Left lung (tissue), 10 donors: ENCODE data around the gene CXXC5. TPM values are rescaled to one million over a fixed set of nuclear protein-coding genes. Genes with fewer than 3 reads are reported as not detected.
"Not testable (repeated sequence)": the region's sequence is repeated elsewhere in the genome, so short reads cannot be mapped to it uniquely, and the experiment has no call there.

Experiments used
- ATAC-seq: fragments of 200-7000 bp; cut with Tn5 transposase; one replicate; pipeline ENCODE4 v1.9.1; 2020; ENCODE audit warnings: moderate library complexity
- DNase-seq, 4 donors: peaks; one replicate each; pipeline ENCODE4 v3.0.0-alpha.2; 2013 to 2020
- H3K27ac ChIP-seq, 2 donors: fragments of 200-600 bp; sonication (generic) in 1 of 2; one replicate each; pipeline versions ENCODE4 v1.5.0 to v1.8.0; 2020 to 2021
- H3K27me3 ChIP-seq, 2 donors: fragments of 200-600 bp; sonication (generic) in 1 of 2; one replicate each; pipeline versions ENCODE4 v1.5.0 to v1.8.0; 2020 to 2021
- H3K36me3 ChIP-seq, 2 donors: fragments of 200-600 bp; sonication (generic) in 1 of 2; one replicate each; pipeline versions ENCODE4 v1.5.0 to v1.8.0; 2020 to 2021
- H3K4me1 ChIP-seq, 2 donors: fragments of 200-600 bp; one replicate each; pipeline ENCODE4 v1.8.0; 2021
- H3K4me3 ChIP-seq, 2 donors: fragments of 200-600 bp; sonication (generic) in 1 of 2; one replicate each; pipeline versions ENCODE4 v1.5.0 to v1.8.0; 2020 to 2021; ENCODE audit warnings: mild to moderate bottlenecking in 1 of 2
- H3K9me3 ChIP-seq, 2 donors: fragments of 200-600 bp; sonication (generic) in 1 of 2; one replicate each; pipeline versions ENCODE4 v1.5.0 to v1.8.0; 2020 to 2021
- intact Hi-C, 2 donors: fragments of 100-400 bp; cut with DNase I; formaldehyde crosslinking; loops; one replicate each; pipeline versions ENCODE4 v1.11.2 to v1.14.2; 2022
- polyA plus RNA-seq, 6 donors: library from polyadenylated mRNA; unstranded; fragments of 120-200 nt; gene quantifications; one replicate each; pipeline ENCODE4 v1.2.1, GENCODE V29; 2013; ENCODE audit not compliant: insufficient read length in 6 of 6
- total RNA-seq, 2 donors: library from RNA; stranded (reverse); fragmentation: NEBNext Ultra II Directional; extraction: Animal tissue kit (Norgen Biotek cat#: 25700); gene quantifications; one replicate each; pipeline ENCODE4 v1.2.1, GENCODE V29; 2021
- TF ChIP-seq, protein P1 (sequence below), 2 donors: fragments of 200-600 bp; sonication (generic) in 1 of 2; IDR thresholded peaks; one replicate each; pipeline versions ENCODE4 v1.5.0 to v1.8.0; 2021; ENCODE audit warnings: antibody characterized with exemption in 2 of 2
- donor health status: DM: no; HTN: yes; CAD: no.
- donor health status: DM: no; HTN: no; CAD: no.

The CXXC5 gene
- total and polyA plus RNA-seq, 8 donors: 24.5 to 53.5 (median 40.9) TPM

DNA sequence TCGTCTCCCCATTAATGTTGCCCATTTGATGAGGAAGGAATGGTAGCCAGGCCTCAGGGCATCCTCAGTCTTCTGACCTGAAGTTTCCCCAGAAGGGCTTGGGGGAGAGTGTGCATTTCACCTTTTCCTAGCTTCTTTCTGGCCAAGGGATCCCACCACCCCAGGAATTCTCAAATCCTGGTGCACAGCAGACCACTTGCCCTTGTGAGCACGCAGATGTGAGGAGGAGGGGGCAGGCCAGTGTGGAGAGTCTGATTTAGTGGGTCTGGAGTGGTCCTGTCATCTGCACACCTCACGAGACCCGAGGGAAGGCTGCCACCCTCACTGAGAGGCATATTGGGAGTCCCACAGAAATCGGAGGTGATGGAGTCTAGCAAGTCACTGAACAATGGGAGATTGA, 64.3 kb downstream of the CXXC5 start:
- H3K4me3 ChIP-seq: no peak overlapping the region
- ATAC-seq (no peak), DNase-seq (no peak)
- intact Hi-C loops: no loop called here
- no peak overlapping the region for H3K27ac ChIP-seq
- TF ChIP-seq, protein P1, sequence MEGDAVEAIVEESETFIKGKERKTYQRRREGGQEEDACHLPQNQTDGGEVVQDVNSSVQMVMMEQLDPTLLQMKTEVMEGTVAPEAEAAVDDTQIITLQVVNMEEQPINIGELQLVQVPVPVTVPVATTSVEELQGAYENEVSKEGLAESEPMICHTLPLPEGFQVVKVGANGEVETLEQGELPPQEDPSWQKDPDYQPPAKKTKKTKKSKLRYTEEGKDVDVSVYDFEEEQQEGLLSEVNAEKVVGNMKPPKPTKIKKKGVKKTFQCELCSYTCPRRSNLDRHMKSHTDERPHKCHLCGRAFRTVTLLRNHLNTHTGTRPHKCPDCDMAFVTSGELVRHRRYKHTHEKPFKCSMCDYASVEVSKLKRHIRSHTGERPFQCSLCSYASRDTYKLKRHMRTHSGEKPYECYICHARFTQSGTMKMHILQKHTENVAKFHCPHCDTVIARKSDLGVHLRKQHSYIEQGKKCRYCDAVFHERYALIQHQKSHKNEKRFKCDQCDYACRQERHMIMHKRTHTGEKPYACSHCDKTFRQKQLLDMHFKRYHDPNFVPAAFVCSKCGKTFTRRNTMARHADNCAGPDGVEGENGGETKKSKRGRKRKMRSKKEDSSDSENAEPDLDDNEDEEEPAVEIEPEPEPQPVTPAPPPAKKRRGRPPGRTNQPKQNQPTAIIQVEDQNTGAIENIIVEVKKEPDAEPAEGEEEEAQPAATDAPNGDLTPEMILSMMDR (IDR thresholded peaks at IDR 0.05): no peak
- no peaks in the 10 kb centered on the region for H3K36me3 ChIP-seq
- H3K4me1 ChIP-seq: peaks cover 22 to 37% of the 10 kb centered on the region in 2 donors
- H3K27me3 ChIP-seq: peaks cover 5 to 47% of the 10 kb centered on the region in 2 donors
- H3K9me3 ChIP-seq: no peaks in the 10 kb centered on the region

DNA sequence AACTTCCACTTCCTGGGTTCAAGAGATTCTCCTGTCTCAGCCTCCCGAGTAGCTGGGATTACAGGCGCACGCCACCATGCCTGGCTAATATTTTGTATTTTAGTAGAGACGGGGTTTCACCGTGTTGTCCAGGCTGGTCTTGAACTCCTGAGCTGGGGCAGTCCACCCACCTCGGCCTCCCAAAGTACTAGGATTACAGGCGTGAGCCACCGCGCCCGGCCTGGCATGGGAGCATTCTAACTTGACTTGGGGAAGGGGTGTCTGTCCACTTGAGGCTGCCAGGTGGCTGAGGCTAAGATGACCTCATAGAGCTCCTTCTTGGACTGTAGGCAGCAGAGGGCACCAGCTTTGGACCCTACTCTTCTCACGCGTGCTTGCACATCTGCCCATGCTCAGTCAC, 65.7 kb downstream of the CXXC5 start:
- H3K36me3 ChIP-seq, H3K27ac ChIP-seq, intact Hi-C loops, ATAC-seq, DNase-seq, H3K4me3 ChIP-seq: not testable (repeated sequence)
- Histone ChIP-seq H3K9me3 (peaks cover 0 to 12% of the 10 kb centered on the region in 2 donors), H3K4me1 (peaks cover 22 to 33% of the 10 kb centered on the region in 2 donors), H3K27me3 (peaks cover 5 to 41% of the 10 kb centered on the region in 2 donors)

DNA sequence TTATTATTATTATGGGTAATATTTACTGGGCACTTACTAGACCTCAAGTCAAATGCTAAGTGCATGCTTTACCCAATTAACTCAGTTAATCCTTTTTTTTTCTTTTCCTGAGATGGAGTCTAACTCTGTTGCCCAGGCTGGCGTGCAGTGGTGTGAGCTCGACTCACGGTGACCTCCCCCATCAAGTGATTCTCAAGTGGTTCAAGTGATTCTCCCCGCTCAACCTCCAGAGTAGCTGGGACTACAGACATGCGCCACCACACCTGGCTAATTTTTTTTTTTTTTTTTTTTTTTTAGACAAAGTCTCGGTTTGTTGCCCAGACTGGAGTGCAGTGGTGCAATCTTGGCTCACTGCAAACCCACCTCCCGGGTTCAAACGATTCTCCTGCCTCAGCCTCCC, 69.1 kb downstream of the CXXC5 start:
- Histone ChIP-seq H3K4me1 (no peaks in the 10 kb centered on the region), H3K9me3 (peaks cover 0 to 24% of the 10 kb centered on the region in 2 donors), H3K27me3 (peaks cover 0 to 8% of the 10 kb centered on the region in 2 donors), H3K27ac (no peak overlapping the region), H3K4me3 (no peak overlapping the region), H3K36me3 (no peaks in the 10 kb centered on the region)
- intact Hi-C loops: no loop called here
- peak; percentile 46 for ATAC-seq
- DNase-seq: no peak
- TF ChIP-seq, protein P1 (IDR thresholded peaks at IDR 0.05): no peak

DNA sequence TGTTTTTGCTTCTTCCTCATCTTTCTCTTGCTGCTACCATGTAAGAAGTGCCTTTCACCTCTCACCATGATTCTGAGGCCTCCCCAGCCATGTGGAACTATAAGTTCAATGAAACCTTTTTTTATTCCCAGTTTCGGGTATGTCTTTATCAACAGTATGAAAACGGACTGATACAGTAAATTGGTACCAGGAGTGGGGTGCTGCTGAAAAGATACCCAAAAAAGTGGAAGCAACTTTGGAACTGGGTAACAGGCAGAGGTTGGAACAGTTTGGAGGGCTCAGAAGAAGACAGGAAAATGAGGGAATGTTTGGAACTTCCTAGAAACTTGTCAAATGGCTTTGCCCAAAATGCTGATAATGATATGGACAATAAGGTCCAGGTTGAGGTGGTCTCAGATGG, 70.3 kb downstream of the CXXC5 start:
- DNase-seq, H3K27me3 ChIP-seq, H3K4me3 ChIP-seq, H3K36me3 ChIP-seq, H3K4me1 ChIP-seq, H3K27ac ChIP-seq, ATAC-seq, intact Hi-C loops: not testable (repeated sequence)
- peaks cover 0 to 24% of the 10 kb centered on the region in 2 donors for H3K9me3 ChIP-seq

DNA sequence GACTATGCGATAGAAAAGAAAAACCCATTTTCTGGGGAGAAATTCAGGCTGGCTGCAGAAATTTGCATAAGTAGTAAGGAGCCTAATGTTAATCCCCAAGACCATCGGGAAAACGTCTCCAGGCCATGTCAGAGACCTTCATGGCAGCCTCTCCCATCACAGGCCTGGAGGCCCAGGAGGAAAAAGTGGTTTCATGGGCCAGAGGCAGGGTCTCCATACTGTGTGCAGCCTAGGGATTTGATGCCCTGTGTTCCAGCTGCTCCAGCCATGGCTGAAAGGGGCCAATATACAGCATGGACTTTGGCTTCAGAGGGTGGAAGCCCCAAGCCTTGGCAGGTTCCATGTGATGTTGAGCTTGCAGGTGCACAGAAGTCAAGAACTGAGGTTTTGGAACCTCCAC, 71.8 kb downstream of the CXXC5 start:
- H3K27me3 ChIP-seq, H3K4me3 ChIP-seq, intact Hi-C loops, H3K27ac ChIP-seq, DNase-seq, H3K4me1 ChIP-seq, ATAC-seq, H3K36me3 ChIP-seq: not testable (repeated sequence)
- peaks cover 0 to 24% of the 10 kb centered on the region in 2 donors for H3K9me3 ChIP-seq

DNA sequence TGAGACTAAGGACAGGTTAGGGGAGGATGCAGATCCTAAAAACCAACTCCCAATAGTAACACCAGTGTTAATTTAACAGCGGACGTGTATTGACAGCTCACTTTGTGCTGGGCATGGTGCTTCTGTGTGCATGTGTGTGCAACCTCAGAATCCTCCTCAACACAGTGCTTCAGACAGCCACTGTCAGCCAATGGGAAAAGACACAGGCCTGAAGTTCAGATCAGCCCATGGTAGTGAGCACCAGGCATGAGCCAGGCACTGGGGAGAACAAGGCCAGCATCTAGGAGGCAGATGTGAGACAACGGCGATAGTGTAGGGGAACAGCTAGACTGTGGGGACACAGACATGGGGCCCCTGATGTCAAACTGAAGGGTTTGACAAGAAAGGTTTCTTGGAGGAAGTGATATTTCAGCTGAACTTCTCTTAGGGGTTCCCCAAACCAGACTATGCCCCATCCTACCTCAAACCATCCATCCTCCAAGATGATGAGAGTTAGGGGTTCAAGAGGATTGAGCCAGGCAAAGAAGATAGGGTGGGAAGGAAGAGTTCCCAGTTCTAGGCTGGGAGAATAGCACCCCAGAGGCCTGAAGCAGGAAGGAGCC, 75.9 kb downstream of the CXXC5 start:
- H3K4me3 ChIP-seq: no peak overlapping the region
- ATAC-seq: no peak
- no peaks in the 10 kb centered on the region for H3K27me3 ChIP-seq
- H3K27ac ChIP-seq: no peak overlapping the region
- intact Hi-C loops: no loop called here
- H3K36me3 ChIP-seq: no peaks in the 10 kb centered on the region
- TF ChIP-seq, protein P1 (IDR thresholded peaks at IDR 0.05): no peak
- no peaks in the 10 kb centered on the region for H3K4me1 ChIP-seq
- peaks cover 0 to 10% of the 10 kb centered on the region in 2 donors for H3K9me3 ChIP-seq
- DNase-seq: no peak
